IMR-90 (cell line): Measurements from ENCODE around the gene EXD1. TPM values are rescaled to one million over a fixed set of nuclear protein-coding genes. Genes with fewer than 3 reads are reported as not detected.

Experiments used
- ATAC-seq: fragments of 200-7000 bp; cut with Tn5 transposase; 2 replicates; pipeline ENCODE4 v1.9.1; 2020; ENCODE audit warnings: low read depth, mild to moderate bottlenecking, moderate library complexity
- BruUV-seq: library from RNA; stranded (reverse); fragments of 400-500 nt; replicated peaks from 2 replicates; lab custom pipeline; 2021; lab: Mats Ljungman, UMichigan
- CTCF ChIA-PET: fragments of 300-600 bp; formaldehyde crosslinking; extraction: SDS; loops from one replicate; lab custom pipeline; 2021; ENCODE audit warnings: antibody characterized with exemption; lab: Yijun Ruan, JAX
- POLR2A ChIA-PET: fragments of 300-600 bp; sonication (Branson Sonifier 250); formaldehyde crosslinking; loops from one replicate; lab custom pipeline; 2022; ENCODE audit warnings: antibody characterized with exemption; ENCODE audit not compliant: unreplicated experiment; lab: Charles Lee
- DNase-seq: peaks from one replicate; pipeline ENCODE4 v3.0.0; 2013
- H2AFZ ChIP-seq: replicated peaks from 2 replicates; pipeline ENCODE3; 2013; ENCODE audit warnings: low read length, mild to moderate bottlenecking; ENCODE audit not compliant: poor library complexity
- H2AK5ac ChIP-seq: 2 replicates; pipeline ENCODE4 v1.6.1; 2013; ENCODE audit warnings: low read depth, low read length, inconsistent platforms
- H2AK9ac ChIP-seq: replicated peaks from 2 replicates; pipeline ENCODE3; 2013; ENCODE audit warnings: mild to moderate bottlenecking, low read depth, low read length, moderate library complexity; ENCODE audit not compliant: poor library complexity
- H2BK120ac ChIP-seq: 2 replicates; pipeline ENCODE4 v1.6.1; 2013; ENCODE audit warnings: low read depth, low read length, inconsistent platforms
- H2BK15ac ChIP-seq: 3 replicates; pipeline ENCODE4 v1.6.1; 2013; ENCODE audit warnings: low read depth, low read length, inconsistent platforms
- H2BK20ac ChIP-seq: 2 replicates; pipeline ENCODE4 v1.6.1; 2013; ENCODE audit warnings: low read depth, mild to moderate bottlenecking, inconsistent platforms, low read length, moderate library complexity
- H2BK5ac ChIP-seq: 2 replicates; pipeline ENCODE4 v1.6.1; 2013; ENCODE audit warnings: mild to moderate bottlenecking, low read depth, low read length, inconsistent platforms; ENCODE audit not compliant: poor library complexity, severe bottlenecking
- H3K14ac ChIP-seq: replicated peaks from 2 replicates; pipeline ENCODE4 v1.6.1; 2013; ENCODE audit warnings: low read depth, low read length, inconsistent platforms
- H3K18ac ChIP-seq: 2 replicates; pipeline ENCODE4 v1.6.1; 2013; ENCODE audit warnings: low read depth, low read length, control low read depth
- H3K23ac ChIP-seq: 2 replicates; pipeline ENCODE4 v1.6.1; 2013; ENCODE audit warnings: low read depth, low read length, inconsistent platforms
- H3K27ac ChIP-seq: 2 replicates; pipeline ENCODE4 v1.5.1; 2013; ENCODE audit warnings: mild to moderate bottlenecking, control low read depth, low read length; ENCODE audit not compliant: insufficient read depth
- H3K27me3 ChIP-seq: 2 replicates; pipeline ENCODE4 v1.6.1; 2013; ENCODE audit warnings: low read length; ENCODE audit not compliant: control insufficient read depth, insufficient read depth
- H3K36me3 ChIP-seq: 2 replicates; pipeline ENCODE4 v1.6.1; 2013; ENCODE audit warnings: low read length, mixed read lengths; ENCODE audit not compliant: control insufficient read depth, insufficient read depth
- H3K4ac ChIP-seq: 2 replicates; pipeline ENCODE4 v1.6.1; 2013; ENCODE audit warnings: low read depth, low read length, inconsistent platforms
- H3K4me1 ChIP-seq: 2 replicates; pipeline ENCODE4 v1.6.1; 2013; ENCODE audit warnings: low read length, mixed read lengths; ENCODE audit not compliant: control insufficient read depth, insufficient read depth
- H3K4me2 ChIP-seq: 2 replicates; pipeline ENCODE4 v1.6.1; 2013; ENCODE audit warnings: low read depth, mild to moderate bottlenecking, control low read depth, low read length, moderate library complexity
- H3K4me3 ChIP-seq: 2 replicates; pipeline ENCODE4 v1.5.1; 2013; ENCODE audit warnings: low read depth, mild to moderate bottlenecking, control low read depth, low read length, moderate library complexity; ENCODE audit not compliant: insufficient read depth
- H3K56ac ChIP-seq: 2 replicates; pipeline ENCODE4 v1.6.1; 2013; ENCODE audit warnings: low read length, inconsistent platforms; ENCODE audit not compliant: insufficient read depth; ENCODE audit errors: extremely low read depth
- H3K79me1 ChIP-seq, 2 experiments: 2 replicates each; pipeline ENCODE4 v1.6.1; 2013; ENCODE audit warnings: low read length in 2 of 2, inconsistent platforms in 1 of 2, low read depth in 1 of 2
- H3K9ac ChIP-seq: 2 replicates; pipeline ENCODE4 v1.6.1; 2013; ENCODE audit warnings: low read depth, low read length, control low read depth
- H3K9me1 ChIP-seq: 2 replicates; pipeline ENCODE4 v1.6.1; 2013; ENCODE audit warnings: low read length, inconsistent platforms; ENCODE audit not compliant: insufficient read depth
- H3K9me3 ChIP-seq: 2 replicates; pipeline ENCODE4 v1.6.1; 2013; ENCODE audit warnings: low read length; ENCODE audit not compliant: control insufficient read depth, insufficient read depth
- H4K20me1 ChIP-seq: 2 replicates; pipeline ENCODE4 v1.6.1; 2013; ENCODE audit warnings: low read length, inconsistent platforms; ENCODE audit not compliant: insufficient read depth
- H4K5ac ChIP-seq: 2 replicates; pipeline ENCODE4 v1.6.1; 2013; ENCODE audit warnings: mild to moderate bottlenecking, low read depth, low read length, control low read depth
- H4K8ac ChIP-seq, 2 experiments: 2 replicates each; pipeline ENCODE4 v1.6.1; 2013; ENCODE audit warnings: low read depth in 2 of 2, low read length in 2 of 2, control low read depth in 1 of 2, inconsistent platforms in 1 of 2
- H4K91ac ChIP-seq: 2 replicates; pipeline ENCODE4 v1.6.1; 2013; ENCODE audit warnings: low read depth, low read length, inconsistent platforms; ENCODE audit not compliant: insufficient read depth
- CEBPB ChIP-seq: IDR thresholded peaks from 2 replicates; pipeline ENCODE4 v1.6.1; 2012; ENCODE audit warnings: low read depth, low read length, improper control_type of control experiment
- CHD1 ChIP-seq: IDR thresholded peaks from 2 replicates; pipeline ENCODE4 v1.6.1; 2012; ENCODE audit warnings: low read depth, low read length, improper control_type of control experiment
- CTCF ChIP-seq: conservative IDR thresholded peaks from 2 replicates; pipeline ENCODE4 v1.5.1; 2012; ENCODE audit warnings: mild to moderate bottlenecking, low read depth, low read length, improper control_type of control experiment
- FOS ChIP-seq: fragments of 150-350 bp; IDR thresholded peaks from 2 replicates; pipeline ENCODE4 v1.6.1; 2016; ENCODE audit warnings: low read depth, low read length
- NFE2L2 ChIP-seq: fragments of 150-350 bp; IDR thresholded peaks from 2 replicates; pipeline ENCODE4 v1.6.1; 2016; ENCODE audit warnings: low read depth, mild to moderate bottlenecking, low read length
- RAD21 ChIP-seq: IDR thresholded peaks from 2 replicates; pipeline ENCODE4 v1.6.1; 2012; ENCODE audit warnings: low read length, improper control_type of control experiment
- RCOR1 ChIP-seq: IDR thresholded peaks from 2 replicates; pipeline ENCODE4 v1.6.1; 2012; ENCODE audit warnings: mild to moderate bottlenecking, low read length, improper control_type of control experiment; ENCODE audit not compliant: insufficient replicate concordance
- RFX5 ChIP-seq: IDR thresholded peaks from 2 replicates; pipeline ENCODE4 v1.8.0; 2012; ENCODE audit warnings: low read depth, mild to moderate bottlenecking, low read length, moderate library complexity
- SMC3 ChIP-seq: fragments of 150-350 bp; IDR thresholded peaks from 2 replicates; pipeline ENCODE4 v1.6.1; 2016; ENCODE audit warnings: low read depth, mild to moderate bottlenecking, antibody characterized with exemption, low read length, moderate library complexity
- WGBS, 2 experiments: methylation state at CpG; one replicate each; pipeline versions ENCODE4 v1.1.5 to v1.1.7; 2013; ENCODE audit warnings: missing lambda C conversion rate in 2 of 2; ENCODE audit not compliant: insufficient read length in 1 of 2; ENCODE audit errors: extremely low coverage in 2 of 2; 5-methylcytosine and 5-hydroxymethylcytosine counted together
- dilution Hi-C: fragments of 300-500 bp; cut with HindIII; formaldehyde crosslinking; loops from one replicate; pipeline ENCODE4 v1.14.3; 2018; ENCODE audit warnings: low sequenced_read_pairs; ENCODE audit not compliant: unreplicated experiment
- in situ Hi-C: fragments of 300-500 bp; cut with MboI; formaldehyde crosslinking; loops from 3 replicates; pipeline ENCODE4 v1.14.3; 2019; ENCODE audit warnings: low sequenced_read_pairs, inconsistent platforms, mixed read lengths
- intact Hi-C: fragments of 100-400 bp; cut with micrococcal nuclease; formaldehyde crosslinking; loops from 2 replicates; pipeline ENCODE4 v1.10.0; 2022
- polyA plus RNA-seq, 3 experiments: library from polyadenylated mRNA; depleted of rRNA; stranded (reverse); fragments of >200 nt; gene quantifications; 2 replicates each; pipeline ENCODE4 v1.2.3, GENCODE V29; 2012; ENCODE audit warnings: low replicate concordance in 1 of 3
- total RNA-seq: library from RNA; depleted of rRNA; stranded (reverse); fragments of >200 nt; gene quantifications from 2 replicates; pipeline ENCODE4 v1.2.3, GENCODE V29; 2012

Gene EXD1
- total and polyA plus RNA-seq, 2 of the 4 experiments (the other 2 are of a cell fraction): not detected

DNA sequence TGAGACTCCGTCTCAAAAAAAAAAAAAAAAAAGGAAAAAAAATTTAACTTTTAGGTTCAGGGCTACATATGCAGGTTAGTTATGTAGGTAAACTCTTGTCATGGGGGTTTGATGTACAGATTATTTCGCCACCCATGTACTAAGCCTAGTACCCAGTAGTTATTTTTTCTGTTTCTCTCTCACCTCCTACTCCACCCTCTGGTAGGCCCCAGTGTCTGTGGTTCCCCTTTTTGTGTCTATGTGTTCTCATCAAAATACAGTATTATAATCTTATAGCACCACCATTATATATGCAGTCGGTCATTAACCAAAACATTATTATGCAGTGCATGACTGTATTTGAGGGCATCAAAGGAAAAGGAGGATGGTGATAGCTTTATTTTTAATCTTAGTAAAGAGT, 47.8 kb upstream of the EXD1 start:
- Histone ChIP-seq H3K4me3 (no peak overlapping the region), H2BK20ac (no peak overlapping the region), H3K9me1 (peaks cover 8% of the 10 kb centered on the region), H2AK5ac (no peak overlapping the region), H3K9me3 (no peaks in the 10 kb centered on the region), H4K8ac (no peak overlapping the region), H3K27ac (no peak overlapping the region), H2AFZ (no peak overlapping the region), H3K18ac (no peak overlapping the region), H2BK120ac (no peak overlapping the region), H2BK15ac (no peak overlapping the region), H3K4me1 (peaks cover 4% of the 10 kb centered on the region), H3K14ac (no peak overlapping the region), H3K9ac (no peak overlapping the region), H3K79me1 (peaks cover 0 to 4% of the 10 kb centered on the region in 2 experiments; a peak in 1 of 4 replicates), H4K20me1 (peaks cover 3% of the 10 kb centered on the region; the same call in 1 of the 2 replicates), H3K27me3 (no peaks in the 10 kb centered on the region), H3K4ac (no peak overlapping the region), H4K91ac (no peak overlapping the region), H3K23ac (no peak overlapping the region), H2BK5ac (no peak overlapping the region), H2AK9ac (no peak overlapping the region), H4K5ac (no peak overlapping the region), H3K56ac (no peak overlapping the region), H3K4me2 (no peak overlapping the region), H3K36me3 (peaks cover 16% of the 10 kb centered on the region)
- in situ Hi-C loops: no loop called here
- TF ChIP-seq CHD1 (no peak), RFX5 (no peak), FOS (no peak), RCOR1 (no peak), RAD21 (no peak), CTCF (no peak), NFE2L2 (no peak), CEBPB (no peak), SMC3 (no peak)
- WGBS, 2 experiments: no CpG with 5 or more reads among the region's 3 CpGs
- BruUV-seq: no TSS peak
- ATAC-seq (no peak), DNase-seq (no peak)
- ChIA-PET POLR2A (interaction anchor here (0.6 kb wide), 1 partner anchor 14 kb away, joined by 3 read pairs; no protein-coding TSS in a partner anchor), CTCF (no interaction called here)
- intact Hi-C loops: no loop called here
- dilution Hi-C loops: no loop called here
